ENCODE data around the gene CSAG3.
"Not testable (repeated sequence)": the region's sequence is repeated elsewhere in the genome, so short reads cannot be mapped to it uniquely, and the experiment has no call there.

The CSAG3 gene

GRCh38 chrX:152761582-152761981 lies 2.6 kb downstream of the CSAG3 start:
- H3K4me3 Mint-ChIP-seq; H3K27ac Mint-ChIP-seq; ATAC-seq; H3K36me3 Mint-ChIP-seq (ENCODE audit: low read depth); H3K9me3 Mint-ChIP-seq; H3K4me1 Mint-ChIP-seq; DNase-seq; H3K27me3 Mint-ChIP-seq: not testable (repeated sequence)

DNA sequence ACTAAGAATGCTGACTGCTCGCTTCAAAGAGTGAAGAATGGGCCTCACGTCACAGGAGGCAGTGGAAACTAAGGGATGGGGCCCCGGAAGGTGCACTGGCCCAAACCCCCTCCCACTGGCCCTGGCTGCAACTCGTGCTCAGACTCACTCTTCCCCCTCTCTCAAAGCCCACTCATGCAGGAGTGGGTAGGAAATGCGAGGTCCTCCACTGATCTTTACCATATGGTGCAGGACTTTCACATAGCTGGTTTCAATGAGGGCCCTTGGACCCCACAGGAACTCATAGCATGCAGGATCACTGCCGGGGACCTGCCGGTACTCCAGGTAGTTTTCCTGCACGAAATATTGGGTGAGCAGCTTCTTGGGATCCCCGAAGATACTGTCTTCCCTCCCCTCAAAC lies 7.5 kb downstream of the CSAG3 start:
- not testable (repeated sequence) for H3K4me3 Mint-ChIP-seq; H3K4me1 Mint-ChIP-seq; DNase-seq; H3K27ac Mint-ChIP-seq; H3K36me3 Mint-ChIP-seq (ENCODE audit: low read depth); H3K27me3 Mint-ChIP-seq; H3K9me3 Mint-ChIP-seq; ATAC-seq

- ATAC-seq; DNase-seq; H3K4me3 Mint-ChIP-seq; H3K4me1 Mint-ChIP-seq; H3K9me3 Mint-ChIP-seq; H3K27ac Mint-ChIP-seq; H3K36me3 Mint-ChIP-seq (ENCODE audit: low read depth); H3K27me3 Mint-ChIP-seq: not testable (repeated sequence)
These were observed 10.7 kb downstream of the CSAG3 start, which contains the start of gene MAGEA6 for GRCh38 chrX:152769549-152770289. TSS of gene MAGEA6 (minus strand) at chrX:152769689. CDS start at chrX:152767650, 2,039 bp downstream.

DNA sequence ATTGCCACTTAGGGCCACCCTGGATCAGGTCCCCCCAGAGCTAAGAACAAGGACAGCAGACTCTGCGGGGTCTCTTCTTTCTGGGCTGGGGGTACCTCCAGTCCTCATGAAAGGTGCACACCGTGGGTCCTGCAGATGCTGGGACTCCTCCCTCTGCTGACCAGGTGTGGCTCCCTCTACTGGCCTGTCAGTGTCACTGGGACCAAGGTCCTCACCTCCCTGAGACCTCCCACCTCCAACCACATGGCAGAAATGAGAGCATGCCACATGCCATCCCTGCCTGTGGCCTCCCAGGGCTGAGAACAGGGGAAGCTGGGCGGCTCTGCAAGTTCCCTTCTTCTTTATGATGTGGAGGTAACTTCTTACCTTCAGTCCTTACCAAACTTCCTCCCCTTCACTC lies 28.0 kb downstream of the CSAG3 start:
- DNase-seq; H3K27ac Mint-ChIP-seq; H3K4me1 Mint-ChIP-seq; H3K27me3 Mint-ChIP-seq; H3K36me3 Mint-ChIP-seq (ENCODE audit: low read depth); H3K9me3 Mint-ChIP-seq; H3K4me3 Mint-ChIP-seq: not testable (repeated sequence)
- peak; percentile 76 for ATAC-seq

GRCh38 chrX:152798945-152799344 lies 39.9 kb downstream of the CSAG3 start:
- no peaks in the 10 kb centered on the region for H3K4me1 Mint-ChIP-seq
- peaks cover 2% of the 10 kb centered on the region for H3K27me3 Mint-ChIP-seq
- no peaks in the 10 kb centered on the region for H3K36me3 Mint-ChIP-seq (ENCODE audit: low read depth)
- no peak overlapping the region for H3K4me3 Mint-ChIP-seq
- H3K9me3 Mint-ChIP-seq, result no peaks in the 10 kb centered on the region
- no peak for ATAC-seq
- no peak overlapping the region for H3K27ac Mint-ChIP-seq
- DNase-seq, result no peak

GRCh38 chrX:152806035-152806434 lies 47.0 kb downstream of the CSAG3 start:
- Mint-ChIP-seq H3K27ac (no peak overlapping the region), H3K4me1 (peaks cover 3% of the 10 kb centered on the region)

More at GRCh38 chrX:152806035-152806434, 47.0 kb downstream of the CSAG3 start:
- no peak overlapping the region for H3K4me3 Mint-ChIP-seq
- H3K27me3 Mint-ChIP-seq, result peaks cover 4% of the 10 kb centered on the region
- H3K36me3 Mint-ChIP-seq (ENCODE audit: low read depth), result no peaks in the 10 kb centered on the region
- no peaks in the 10 kb centered on the region for H3K9me3 Mint-ChIP-seq
- DNase-seq, result no peak
- ATAC-seq, result no peak

Measured in activated naive CD8-positive, alpha-beta T cell treated with anti-CD3 and anti-CD28 coated beads, Interleukin-2, amount 50 U/mL, for 24 hours (primary cell).